ENCODE data around the gene IFNG. TPM values are rescaled to one million over a fixed set of nuclear protein-coding genes. Genes with fewer than 3 reads are reported as not detected.
"Not testable (repeated sequence)": the region's sequence is repeated elsewhere in the genome, so short reads cannot be mapped to it uniquely, and the experiment has no call there.

The IFNG gene
- under 1 TPM in 1 of 2 donors, not detected in 1; 0.60 TPM for total RNA-seq
- under 1 TPM in 1 of 6 donors, not detected in 5; 0.18 TPM for polyA plus RNA-seq (ENCODE audit: insufficient read length in 6 of 6)
- long read RNA-seq, donor 1, result 0 reads
- long read RNA-seq, donor 2, result 0 reads
- long read RNA-seq, donor 3, result 0 reads
- long read RNA-seq, donor 4, result 0 reads
- long read RNA-seq, donor 5, partial matches to known transcripts, result 0 of 1 reads
- long read RNA-seq, donor 5, other reads (novel, unspliced or antisense), result 0 of 1 reads
- long read RNA-seq, donor 6, result 0 reads
- long read RNA-seq, donor 7, result 0 reads
- long read RNA-seq, donor 8, partial matches to known transcripts, result 0 of 1 reads
- long read RNA-seq, donor 8, other reads (novel, unspliced or antisense), result 0 of 1 reads
- long read RNA-seq, donor 9, result 0 reads
- long read RNA-seq, donor 10, result 0 reads
- long read RNA-seq, donor 11, result 0 reads
- long read RNA-seq, donor 12, result 0 reads

DNA sequence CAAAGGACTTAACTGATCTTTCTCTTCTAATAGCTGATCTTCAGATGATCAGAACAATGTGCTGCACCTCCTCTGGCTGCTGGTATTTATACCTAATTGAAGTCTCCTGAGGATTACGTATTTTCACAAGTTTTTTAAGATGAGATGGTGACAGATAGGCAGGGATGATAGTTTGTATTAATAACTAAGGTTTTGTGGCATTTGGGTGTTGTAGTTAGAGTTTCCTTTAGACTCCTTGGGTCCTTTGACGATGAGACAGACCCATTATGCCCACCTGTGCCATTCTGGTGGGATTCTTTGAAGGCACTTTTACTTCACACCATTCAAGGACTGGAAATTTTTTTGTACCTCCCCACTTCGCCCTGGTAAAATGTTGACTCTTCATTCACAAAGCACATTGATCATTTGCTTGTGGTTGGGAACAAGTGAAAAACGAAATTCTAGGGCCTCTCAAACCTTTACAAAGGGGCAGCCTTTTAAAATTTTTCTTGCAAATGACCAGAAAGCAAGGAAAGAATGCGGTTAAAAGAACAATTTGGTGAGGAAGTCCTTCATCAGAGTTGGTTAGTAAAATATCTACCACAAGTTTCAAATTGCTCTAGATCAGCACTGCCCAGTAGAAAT lies at the start of gene IFNG:
TSS of gene IFNG (minus strand) at position 60 of the 624 bp plus-strand sequence. CDS start 125 bp downstream, outside the sequence.
- no peaks in the 10 kb centered on the region for H3K27me3 ChIP-seq
- no peak within 1 kb of the TSS for H3K27ac ChIP-seq
- TF ChIP-seq, protein P1, sequence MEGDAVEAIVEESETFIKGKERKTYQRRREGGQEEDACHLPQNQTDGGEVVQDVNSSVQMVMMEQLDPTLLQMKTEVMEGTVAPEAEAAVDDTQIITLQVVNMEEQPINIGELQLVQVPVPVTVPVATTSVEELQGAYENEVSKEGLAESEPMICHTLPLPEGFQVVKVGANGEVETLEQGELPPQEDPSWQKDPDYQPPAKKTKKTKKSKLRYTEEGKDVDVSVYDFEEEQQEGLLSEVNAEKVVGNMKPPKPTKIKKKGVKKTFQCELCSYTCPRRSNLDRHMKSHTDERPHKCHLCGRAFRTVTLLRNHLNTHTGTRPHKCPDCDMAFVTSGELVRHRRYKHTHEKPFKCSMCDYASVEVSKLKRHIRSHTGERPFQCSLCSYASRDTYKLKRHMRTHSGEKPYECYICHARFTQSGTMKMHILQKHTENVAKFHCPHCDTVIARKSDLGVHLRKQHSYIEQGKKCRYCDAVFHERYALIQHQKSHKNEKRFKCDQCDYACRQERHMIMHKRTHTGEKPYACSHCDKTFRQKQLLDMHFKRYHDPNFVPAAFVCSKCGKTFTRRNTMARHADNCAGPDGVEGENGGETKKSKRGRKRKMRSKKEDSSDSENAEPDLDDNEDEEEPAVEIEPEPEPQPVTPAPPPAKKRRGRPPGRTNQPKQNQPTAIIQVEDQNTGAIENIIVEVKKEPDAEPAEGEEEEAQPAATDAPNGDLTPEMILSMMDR (IDR thresholded peaks at IDR 0.05), result no peak
- no peaks in the 10 kb centered on the region for H3K36me3 ChIP-seq
- H3K4me1 ChIP-seq, result no peaks in the 10 kb centered on the region
- ATAC-seq (no peak), DNase-seq (no peak)
- H3K4me3 ChIP-seq, result no peak within 1 kb of the TSS
- H3K9me3 ChIP-seq, result no peaks in the 10 kb centered on the region
- intact Hi-C loops (cut with DNase I), result no loop called here

- H3K27ac ChIP-seq; ATAC-seq; DNase-seq; H3K4me3 ChIP-seq; H3K36me3 ChIP-seq; H3K4me1 ChIP-seq; H3K9me3 ChIP-seq; intact Hi-C loops (cut with DNase I): not testable (repeated sequence)
- peaks cover 5 to 17% of the 10 kb centered on the region in 2 donors for H3K27me3 ChIP-seq
Measured at GRCh38 chr12:68209048-68209728, 49.6 kb upstream of the IFNG start.

DNA sequence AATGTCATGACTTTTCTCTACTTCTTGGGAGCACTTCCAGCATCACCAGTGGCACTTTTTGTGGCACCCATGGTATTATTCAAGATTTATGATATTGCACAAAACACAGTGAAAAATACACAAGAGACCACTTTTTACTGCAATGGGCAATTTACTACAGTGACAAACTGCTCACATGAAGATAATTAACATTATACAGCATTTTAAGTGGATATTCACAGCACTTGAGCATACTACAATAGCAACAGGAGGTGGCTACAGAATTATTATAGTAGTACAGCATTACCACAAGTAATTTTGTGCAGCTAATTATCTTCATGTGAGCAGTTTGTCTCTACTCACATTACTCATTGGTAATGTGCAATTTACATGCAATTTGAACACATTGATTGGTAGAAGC lies 47.7 kb upstream of the IFNG start:
- no peak for ATAC-seq
- Histone ChIP-seq H3K27me3 (peaks cover 4 to 17% of the 10 kb centered on the region in 2 donors), H3K9me3 (no peaks in the 10 kb centered on the region), H3K4me1 (no peaks in the 10 kb centered on the region), H3K36me3 (no peaks in the 10 kb centered on the region), H3K4me3 (no peak overlapping the region), H3K27ac (no peak overlapping the region)
- no peak for DNase-seq
- TF ChIP-seq, protein P1 (IDR thresholded peaks at IDR 0.05), result no peak
- intact Hi-C loops (cut with DNase I), result no loop called here

GRCh38 chr12:68206446-68206845 lies 46.9 kb upstream of the IFNG start:
- TF ChIP-seq, protein P1 (IDR thresholded peaks at IDR 0.05), result no peak
- H3K4me1 ChIP-seq, result no peaks in the 10 kb centered on the region
- no peaks in the 10 kb centered on the region for H3K9me3 ChIP-seq
- H3K36me3 ChIP-seq, result no peaks in the 10 kb centered on the region
- intact Hi-C loops (cut with DNase I), result no loop called here
- DNase-seq, result no peak
- ATAC-seq, result no peak
- no peak overlapping the region for H3K4me3 ChIP-seq
- H3K27ac ChIP-seq, result no peak overlapping the region
- H3K27me3 ChIP-seq, result peaks cover 0 to 14% of the 10 kb centered on the region in 2 donors

GRCh38 chr12:68203460-68203875 lies 43.9 kb upstream of the IFNG start:
- Histone ChIP-seq H3K27me3 (peaks cover 0 to 7% of the 10 kb centered on the region in 2 donors), H3K27ac (no peak overlapping the region), H3K4me3 (no peak overlapping the region), H3K36me3 (no peaks in the 10 kb centered on the region), H3K9me3 (no peaks in the 10 kb centered on the region), H3K4me1 (no peaks in the 10 kb centered on the region)
- TF ChIP-seq, protein P1 (IDR thresholded peaks at IDR 0.05), result no peak
- DNase-seq (no peak), ATAC-seq (no peak)
- intact Hi-C loops (cut with DNase I), result no loop called here

Measured in left lung (tissue), 14 donors.